NCI-H1417 treated with DMSO at 0.1 percent for 48 hours (cell line): ENCODE measurements around the gene TSFM.
"Not testable (repeated sequence)": the region's sequence is repeated elsewhere in the genome, so short reads cannot be mapped to it uniquely, and the experiment has no call there.

ENCODE experiments used
- DNase-seq: peaks from one replicate; lab custom pipeline; 2025; lab: John Stamatoyannopoulos, UW

TSFM gene

GRCh38 chr12:57763881-57764661 lies 18.5 kb upstream of the TSFM start:
- no peak for DNase-seq

GRCh38 chr12:57764662-57765002 lies 18.0 kb upstream of the TSFM start:
- DNase-seq, result no peak

GRCh38 chr12:57765003-57765697 lies 17.4 kb upstream of the TSFM start:
- DNase-seq, result no peak

- no peak for DNase-seq
These were observed 16.7 kb upstream of the TSFM start for GRCh38 chr12:57765698-57766463.

GRCh38 chr12:57766464-57767304 lies 15.9 kb upstream of the TSFM start, which contains the start of gene CYP27B1:
CYP27B1 (minus strand) TSS chr12:57767078; CDS start chr12:57767041, 37 bp downstream.
- DNase-seq, result no peak

- DNase-seq, result no peak
These were observed 15.3 kb upstream of the TSFM start for GRCh38 chr12:57767305-57767698.

- no peak for DNase-seq
These were observed 14.7 kb upstream of the TSFM start for GRCh38 chr12:57767876-57768275.

- DNase-seq, result no peak
These were observed 13.0 kb upstream of the TSFM start for GRCh38 chr12:57769594-57769993.

- no peak for DNase-seq
These were observed 11.9 kb upstream of the TSFM start for GRCh38 chr12:57770734-57771133.

GRCh38 chr12:57771236-57771872 lies 11.2 kb upstream of the TSFM start:
- DNase-seq, result no peak

GRCh38 chr12:57771873-57772428 lies 10.6 kb upstream of the TSFM start, which contains the start of gene METTL1:
METTL1 (minus strand) TSS chr12:57772105; CDS start chr12:57772083, 22 bp downstream.
- peak; percentile 84 for DNase-seq

- no peak for DNase-seq
These were observed 9.9 kb upstream of the TSFM start, which contains the start of gene EEF1AKMT3 for GRCh38 chr12:57772429-57773322. EEF1AKMT3 (plus strand) TSS chr12:57772614; CDS start chr12:57772725, 111 bp downstream.

GRCh38 chr12:57774634-57775033 lies 8.0 kb upstream of the TSFM start:
- DNase-seq, result not testable (repeated sequence)

GRCh38 chr12:57775044-57775443 lies 7.5 kb upstream of the TSFM start:
- no peak for DNase-seq

- DNase-seq, result no peak
These were observed 6.9 kb upstream of the TSFM start for GRCh38 chr12:57775563-57776246.

GRCh38 chr12:57776247-57776587 lies 6.4 kb upstream of the TSFM start:
- no peak for DNase-seq

- DNase-seq, result no peak
These were observed 5.2 kb upstream of the TSFM start for GRCh38 chr12:57777367-57777766.

- no peak for DNase-seq
These were observed 4.7 kb upstream of the TSFM start for GRCh38 chr12:57777911-57778310.

GRCh38 chr12:57779736-57780135 lies 2.9 kb upstream of the TSFM start:
- DNase-seq, result no peak
